HCT116 (cell line): ENCODE measurements around the gene F7. TPM values are rescaled to one million over a fixed set of nuclear protein-coding genes. Genes with fewer than 3 reads are reported as not detected.

Experiments
- ATAC-seq: fragments of 200-7000 bp; cut with Tn5 transposase; 2 replicates; pipeline ENCODE4 v1.9.1; 2020; ENCODE audit warnings: mild to moderate bottlenecking, moderate library complexity
- BruUV-seq: library from RNA; stranded (reverse); fragments of 400-500 nt; replicated peaks from 2 replicates; lab custom pipeline; 2021; lab: Mats Ljungman, UMichigan
- CTCF ChIA-PET: fragments of 300-600 bp; sonication (Branson Sonifier 250); formaldehyde crosslinking; loops from one replicate; lab custom pipeline; 2021; ENCODE audit warnings: antibody characterized with exemption; lab: Charles Lee
- POLR2A ChIA-PET: fragments of 300-600, 350-600 bp; sonication (Branson Sonifier 250); formaldehyde crosslinking; loops from one replicate; lab custom pipeline; 2021; ENCODE audit warnings: antibody characterized with exemption; lab: Charles Lee
- RAD21 ChIA-PET, 2 experiments: fragments of 300-600 bp; sonication (Branson Sonifier 250); formaldehyde crosslinking; loops; one replicate each; lab custom pipeline; 2023; ENCODE audit warnings: low total read pairs in 2 of 2; ENCODE audit not compliant: uncharacterized antibody in 2 of 2, unreplicated experiment in 2 of 2, low non-redundant PET in 1 of 2; lab: Charles Lee
- DNase-seq: peaks from one replicate; pipeline ENCODE4 v3.0.0-alpha.2; 2010; ENCODE audit warnings: low read depth, low spot score
- H2AFZ ChIP-seq: fragments of 200-600 bp; shearing (Covaris generic), sonication (generic); 2 replicates; pipeline ENCODE4 v1.6.1; 2017; ENCODE audit warnings: low read depth, mixed run types, mixed read lengths, antibody characterized with exemption, low read length; ENCODE audit not compliant: poor library complexity, severe bottlenecking
- H3K27ac ChIP-seq: 2 replicates; pipeline ENCODE4 v1.5.1; 2012; ENCODE audit warnings: low read depth, low read length
- H3K27me3 ChIP-seq: fragments of 200-600 bp; sonication (generic); 2 replicates; pipeline ENCODE4 v1.6.1; 2016; ENCODE audit warnings: mixed run types, low read length, mixed read lengths; ENCODE audit not compliant: insufficient read depth
- H3K36me3 ChIP-seq, 2 experiments: fragments of 200-500 bp in 1 of 2; fragments of 200-600 bp in 1 of 2; sonication (Bioruptor generic) in 1 of 2; sonication (generic) in 1 of 2; 2 replicates each; pipeline versions ENCODE4 v1.5.1 to v1.6.1; 2014 to 2016; ENCODE audit warnings: low read length in 2 of 2, inconsistent platforms in 1 of 2, mixed read lengths in 1 of 2, mixed run types in 1 of 2; ENCODE audit not compliant: insufficient read depth in 2 of 2, control insufficient read depth in 1 of 2
- H3K4me1 ChIP-seq, 2 experiments: fragments of 200-600 bp in 1 of 2; sonication (generic) in 1 of 2; 2 replicates each; pipeline versions ENCODE4 v1.5.1 to v1.6.1; 2012 to 2017; ENCODE audit warnings: low read length in 2 of 2, inconsistent platforms in 1 of 2, mild to moderate bottlenecking in 1 of 2, mixed read lengths in 1 of 2, mixed run types in 1 of 2, moderate library complexity in 1 of 2; ENCODE audit not compliant: insufficient read depth in 2 of 2, control insufficient read depth in 1 of 2
- H3K4me2 ChIP-seq: fragments of 200-600 bp; sonication (generic); 2 replicates; pipeline ENCODE4 v1.6.1; 2017; ENCODE audit warnings: mixed run types, low read length, mixed read lengths
- H3K4me3 ChIP-seq, 2 experiments: fragments of 200-600 bp in 1 of 2; sonication (generic) in 1 of 2; replicated peaks in 1 of 2; 2 replicates each; pipeline ENCODE4 v1.5.1; 2011 to 2016; ENCODE audit warnings: low read length in 2 of 2, control low read depth in 1 of 2, low read depth in 1 of 2, mild to moderate bottlenecking in 1 of 2, mixed read lengths in 1 of 2, mixed run types in 1 of 2
- H3K79me2 ChIP-seq: fragments of 200-600 bp; sonication (generic); 2 replicates; pipeline ENCODE4 v1.6.1; 2017; ENCODE audit warnings: mild to moderate bottlenecking, mixed run types, low read length, moderate library complexity, mixed read lengths; ENCODE audit not compliant: insufficient read depth
- H3K9ac ChIP-seq: fragments of 200-600 bp; sonication (generic); 2 replicates; pipeline ENCODE4 v1.6.1; 2016; ENCODE audit warnings: low read length, mixed read lengths
- H3K9me2 ChIP-seq: fragments of 200-600 bp; sonication (generic), shearing (Covaris generic); 2 replicates; pipeline ENCODE4 v1.6.1; 2017; ENCODE audit warnings: mixed run types, mild to moderate bottlenecking, moderate library complexity; ENCODE audit not compliant: insufficient read depth
- H3K9me3 ChIP-seq, 2 experiments: fragments of 200-500 bp in 1 of 2; fragments of 200-600 bp in 1 of 2; sonication (Bioruptor generic) in 1 of 2; sonication (generic) in 1 of 2; 2 replicates each; pipeline ENCODE4 v1.6.1; 2014 to 2017; ENCODE audit warnings: low read length in 2 of 2, mixed read lengths in 2 of 2, inconsistent platforms in 1 of 2, low read depth in 1 of 2, mild to moderate bottlenecking in 1 of 2, mixed run types in 1 of 2, moderate library complexity in 1 of 2; ENCODE audit not compliant: control insufficient read depth in 1 of 2, insufficient read depth in 1 of 2
- H4K20me1 ChIP-seq: fragments of 200-600 bp; sonication (generic), shearing (Covaris generic); 2 replicates; pipeline ENCODE4 v1.6.1; 2017; ENCODE audit warnings: mixed run types, mild to moderate bottlenecking, moderate library complexity; ENCODE audit not compliant: insufficient read depth
- ELF1 ChIP-seq: IDR thresholded peaks from 2 replicates; pipeline ENCODE4 v1.6.1; 2012; ENCODE audit warnings: low read depth, borderline replicate concordance
- EZH2 ChIP-seq: fragments of 200-600 bp; sonication (generic); IDR thresholded peaks from 2 replicates; pipeline ENCODE4 v1.6.1; 2017; ENCODE audit warnings: antibody characterized with exemption, mixed run types
- POLR2A ChIP-seq: IDR thresholded peaks from 2 replicates; pipeline ENCODE4 v1.7.0; 2011; ENCODE audit warnings: borderline replicate concordance; ENCODE audit not compliant: insufficient read depth, insufficient read length; ENCODE audit errors: extremely low read depth
- RAD21 ChIP-seq: IDR thresholded peaks from 2 replicates; pipeline ENCODE4 v1.6.1; 2012; ENCODE audit warnings: low read depth, mild to moderate bottlenecking
- SRF ChIP-seq: IDR thresholded peaks from 2 replicates; pipeline ENCODE4 v1.6.1; 2012; ENCODE audit warnings: low read depth
- ZNF274 ChIP-seq: fragments of 200-500 bp; sonication (Bioruptor generic); IDR thresholded peaks from 2 replicates; pipeline ENCODE4 v1.6.1; 2014; ENCODE audit warnings: mild to moderate bottlenecking, low read depth, low read length, inconsistent platforms
- intact Hi-C: fragments of 100-400 bp; cut with micrococcal nuclease; formaldehyde crosslinking; loops from 2 replicates; pipeline ENCODE4 v1.10.0; 2022
- total RNA-seq: library from RNA; stranded (reverse); gene quantifications from one replicate; pipeline ENCODE4 v1.2.1, GENCODE V29; 2021; ENCODE audit not compliant: unreplicated experiment
- TF ChIP-seq, protein P1 (sequence below): IDR thresholded peaks from 2 replicates; pipeline ENCODE4 v1.6.1; 2012
- TF ChIP-seq, protein P2 (sequence below): IDR thresholded peaks from 2 replicates; pipeline ENCODE4 v1.6.1; 2012; ENCODE audit warnings: low read depth
- TF ChIP-seq, protein P3 (sequence below): IDR thresholded peaks from 2 replicates; pipeline ENCODE4 v1.6.1; 2012

Gene F7
- total RNA-seq, 1 experiment from 2014 or later, result not detected

DNA sequence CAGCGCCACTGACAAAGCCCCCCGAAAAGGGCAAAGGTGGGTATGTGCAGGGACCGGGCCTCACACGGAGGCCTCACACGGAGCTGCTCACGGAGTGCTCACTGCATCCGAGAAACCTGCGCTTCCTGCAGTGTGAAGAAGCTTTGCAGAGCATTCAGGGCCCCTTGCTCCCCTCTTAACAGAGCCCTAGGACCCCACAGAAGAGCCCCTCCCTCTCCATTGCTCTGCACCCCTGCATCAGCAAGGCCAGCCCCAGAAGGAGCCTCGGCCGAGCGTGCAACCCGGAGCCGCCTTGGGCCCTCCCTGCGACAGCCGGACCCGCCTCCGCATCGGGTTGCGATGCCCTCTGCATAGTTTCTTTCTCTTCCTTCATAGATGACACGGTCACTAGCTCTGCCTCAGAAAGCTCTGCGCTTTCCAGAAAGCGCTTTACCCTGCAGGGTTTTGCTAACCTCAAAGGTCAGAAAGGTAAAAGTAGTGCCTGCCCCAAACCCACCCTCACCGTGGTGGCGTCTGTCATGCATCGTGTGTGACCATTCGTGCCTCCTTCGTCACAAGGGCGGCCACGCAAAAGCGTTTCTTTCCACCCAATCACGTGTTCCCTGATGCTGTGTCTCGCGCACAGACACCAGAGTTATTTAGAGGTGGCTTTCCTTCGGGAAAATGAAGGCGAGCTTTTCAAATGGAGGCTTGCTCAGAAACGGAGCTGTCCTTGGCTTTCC lies 15.7 kb upstream of the F7 start:
- Histone ChIP-seq H3K79me2 (no peaks in the 10 kb centered on the region), H2AFZ (no peak overlapping the region), H3K9ac (no peak overlapping the region), H3K36me3 (no peaks in the 10 kb centered on the region), H3K9me2 (no peaks in the 10 kb centered on the region), H4K20me1 (no peaks in the 10 kb centered on the region), H3K27me3 (no peaks in the 10 kb centered on the region), H3K4me1 (no peaks in the 10 kb centered on the region), H3K4me3 (no peak overlapping the region), H3K4me2 (no peak overlapping the region), H3K27ac (no peak overlapping the region), H3K9me3 (no peaks in the 10 kb centered on the region)
- ATAC-seq, result no peak
- CTCF ChIA-PET, result no interaction called here
- RAD21 ChIA-PET, result no interaction called here
- TF ChIP-seq EZH2 (no peak), ELF1 (no peak), ZNF274 (no peak), RAD21 (no peak), POLR2A (peak; percentile 42), SRF (no peak)
- TF ChIP-seq, protein P1, sequence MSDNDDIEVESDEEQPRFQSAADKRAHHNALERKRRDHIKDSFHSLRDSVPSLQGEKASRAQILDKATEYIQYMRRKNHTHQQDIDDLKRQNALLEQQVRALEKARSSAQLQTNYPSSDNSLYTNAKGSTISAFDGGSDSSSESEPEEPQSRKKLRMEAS, result no peak
- TF ChIP-seq, protein P2, sequence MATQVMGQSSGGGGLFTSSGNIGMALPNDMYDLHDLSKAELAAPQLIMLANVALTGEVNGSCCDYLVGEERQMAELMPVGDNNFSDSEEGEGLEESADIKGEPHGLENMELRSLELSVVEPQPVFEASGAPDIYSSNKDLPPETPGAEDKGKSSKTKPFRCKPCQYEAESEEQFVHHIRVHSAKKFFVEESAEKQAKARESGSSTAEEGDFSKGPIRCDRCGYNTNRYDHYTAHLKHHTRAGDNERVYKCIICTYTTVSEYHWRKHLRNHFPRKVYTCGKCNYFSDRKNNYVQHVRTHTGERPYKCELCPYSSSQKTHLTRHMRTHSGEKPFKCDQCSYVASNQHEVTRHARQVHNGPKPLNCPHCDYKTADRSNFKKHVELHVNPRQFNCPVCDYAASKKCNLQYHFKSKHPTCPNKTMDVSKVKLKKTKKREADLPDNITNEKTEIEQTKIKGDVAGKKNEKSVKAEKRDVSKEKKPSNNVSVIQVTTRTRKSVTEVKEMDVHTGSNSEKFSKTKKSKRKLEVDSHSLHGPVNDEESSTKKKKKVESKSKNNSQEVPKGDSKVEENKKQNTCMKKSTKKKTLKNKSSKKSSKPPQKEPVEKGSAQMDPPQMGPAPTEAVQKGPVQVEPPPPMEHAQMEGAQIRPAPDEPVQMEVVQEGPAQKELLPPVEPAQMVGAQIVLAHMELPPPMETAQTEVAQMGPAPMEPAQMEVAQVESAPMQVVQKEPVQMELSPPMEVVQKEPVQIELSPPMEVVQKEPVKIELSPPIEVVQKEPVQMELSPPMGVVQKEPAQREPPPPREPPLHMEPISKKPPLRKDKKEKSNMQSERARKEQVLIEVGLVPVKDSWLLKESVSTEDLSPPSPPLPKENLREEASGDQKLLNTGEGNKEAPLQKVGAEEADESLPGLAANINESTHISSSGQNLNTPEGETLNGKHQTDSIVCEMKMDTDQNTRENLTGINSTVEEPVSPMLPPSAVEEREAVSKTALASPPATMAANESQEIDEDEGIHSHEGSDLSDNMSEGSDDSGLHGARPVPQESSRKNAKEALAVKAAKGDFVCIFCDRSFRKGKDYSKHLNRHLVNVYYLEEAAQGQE, result no peak
- TF ChIP-seq, protein P3, sequence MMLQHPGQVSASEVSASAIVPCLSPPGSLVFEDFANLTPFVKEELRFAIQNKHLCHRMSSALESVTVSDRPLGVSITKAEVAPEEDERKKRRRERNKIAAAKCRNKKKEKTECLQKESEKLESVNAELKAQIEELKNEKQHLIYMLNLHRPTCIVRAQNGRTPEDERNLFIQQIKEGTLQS, result no peak
- POLR2A ChIA-PET, result no interaction called here
- DNase-seq, result no peak
- intact Hi-C loops, result loop anchor here (10.0 kb wide), 1 partner anchor 65 kb away; the partner anchor contains the start of gene PROZ
- BruUV-seq, result no TSS peak
